Epithelial cell of esophagus (primary cell): ENCODE results near the gene USP3.
"Not testable (repeated sequence)": the region's sequence is repeated elsewhere in the genome, so short reads cannot be mapped to it uniquely, and the experiment has no call there.

Source experiments
- DNase-seq: peaks from one replicate; pipeline ENCODE4 v3.0.0; 2010; ENCODE audit warnings: low read depth
- H3K4me3 ChIP-seq: 2 replicates; pipeline ENCODE4 v1.5.1; 2011; ENCODE audit warnings: mild to moderate bottlenecking, low read length, control low read depth
- TF ChIP-seq, protein P1 (sequence below): IDR thresholded peaks from 2 replicates; pipeline ENCODE4 v1.5.1; 2011; ENCODE audit warnings: low read depth, mild to moderate bottlenecking, low read length, control low read depth, inconsistent platforms; ENCODE audit not compliant: insufficient read depth; ENCODE audit errors: missing control alignments

The USP3 gene

GRCh38 chr15:63484433-63485186 is 19.8 kb upstream of the USP3 start:
- no peak for DNase-seq
- TF ChIP-seq, protein P1, sequence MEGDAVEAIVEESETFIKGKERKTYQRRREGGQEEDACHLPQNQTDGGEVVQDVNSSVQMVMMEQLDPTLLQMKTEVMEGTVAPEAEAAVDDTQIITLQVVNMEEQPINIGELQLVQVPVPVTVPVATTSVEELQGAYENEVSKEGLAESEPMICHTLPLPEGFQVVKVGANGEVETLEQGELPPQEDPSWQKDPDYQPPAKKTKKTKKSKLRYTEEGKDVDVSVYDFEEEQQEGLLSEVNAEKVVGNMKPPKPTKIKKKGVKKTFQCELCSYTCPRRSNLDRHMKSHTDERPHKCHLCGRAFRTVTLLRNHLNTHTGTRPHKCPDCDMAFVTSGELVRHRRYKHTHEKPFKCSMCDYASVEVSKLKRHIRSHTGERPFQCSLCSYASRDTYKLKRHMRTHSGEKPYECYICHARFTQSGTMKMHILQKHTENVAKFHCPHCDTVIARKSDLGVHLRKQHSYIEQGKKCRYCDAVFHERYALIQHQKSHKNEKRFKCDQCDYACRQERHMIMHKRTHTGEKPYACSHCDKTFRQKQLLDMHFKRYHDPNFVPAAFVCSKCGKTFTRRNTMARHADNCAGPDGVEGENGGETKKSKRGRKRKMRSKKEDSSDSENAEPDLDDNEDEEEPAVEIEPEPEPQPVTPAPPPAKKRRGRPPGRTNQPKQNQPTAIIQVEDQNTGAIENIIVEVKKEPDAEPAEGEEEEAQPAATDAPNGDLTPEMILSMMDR = no peak
- H3K4me3 ChIP-seq = no peak overlapping the region

DNA sequence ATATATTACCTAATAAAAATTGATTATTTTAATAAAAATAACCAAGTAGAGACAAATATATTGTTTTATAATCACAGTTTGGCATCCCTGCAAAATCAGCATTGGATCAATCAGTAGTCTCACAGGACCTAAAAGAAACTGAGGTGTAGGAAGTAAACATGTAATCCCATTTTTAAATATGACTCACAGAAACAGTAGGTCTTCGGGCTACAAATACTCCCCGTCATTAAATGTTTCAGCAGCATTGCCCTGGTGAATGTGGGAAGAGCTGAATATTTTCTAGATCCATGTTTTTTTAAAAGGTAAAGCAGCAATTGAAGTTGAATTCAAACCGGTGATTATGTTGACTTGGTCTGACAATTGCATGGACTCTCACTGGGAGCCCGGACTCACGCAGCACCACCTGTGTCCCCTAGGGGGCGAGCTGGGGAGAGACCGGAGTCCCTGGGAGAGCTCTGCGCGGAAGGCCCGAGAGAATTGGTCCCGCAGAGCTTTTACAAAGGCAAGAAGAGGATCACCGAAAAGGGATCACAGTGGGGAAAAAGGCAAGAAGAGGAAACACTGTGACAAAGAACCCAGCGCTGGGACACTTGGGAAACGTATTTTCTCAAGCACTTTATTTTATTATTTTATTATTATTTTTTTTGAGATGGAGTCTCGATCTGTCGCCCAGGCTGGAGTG is 17.2 kb upstream of the USP3 start:
- TF ChIP-seq, protein P1 = peak; percentile 98
- H3K4me3 ChIP-seq = no peak overlapping the region
- peak; percentile 78 for DNase-seq

- H3K4me3 ChIP-seq, DNase-seq: not testable (repeated sequence)
Measured at GRCh38 chr15:63487758-63488397, 16.5 kb upstream of the USP3 start.

DNA sequence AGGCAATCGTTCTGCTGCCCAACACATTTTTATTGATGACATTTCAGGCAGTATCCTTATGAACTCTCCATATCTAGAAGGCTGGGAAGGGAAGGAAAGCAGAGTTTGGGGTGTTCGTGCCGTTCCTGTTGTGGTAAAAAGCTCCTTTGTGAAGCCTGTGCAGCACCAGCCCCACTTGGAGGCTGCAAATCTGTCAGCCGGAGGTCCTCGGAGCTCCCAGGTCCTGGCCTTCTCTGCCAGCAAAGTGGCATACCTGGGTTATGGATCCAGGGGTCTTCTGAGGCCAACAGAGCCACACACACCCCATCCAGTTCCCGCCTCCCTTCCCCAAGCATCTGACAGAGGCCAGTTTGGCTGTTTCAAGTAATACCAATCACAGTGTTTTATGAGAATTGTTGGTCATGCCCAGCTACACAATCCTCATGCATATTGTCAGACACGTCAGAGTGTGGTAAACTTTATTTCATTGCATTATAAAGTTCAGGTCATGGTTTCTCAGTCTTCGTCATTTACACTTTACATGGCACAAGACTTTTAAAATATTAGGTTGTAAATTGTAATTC is 15.9 kb upstream of the USP3 start:
- TF ChIP-seq, protein P1 = no peak
- no peak for DNase-seq
- no peak overlapping the region for H3K4me3 ChIP-seq

- no peak for DNase-seq
- TF ChIP-seq, protein P1 = no peak
- H3K4me3 ChIP-seq = no peak overlapping the region
Measured at GRCh38 chr15:63489352-63489751, 15.0 kb upstream of the USP3 start.

DNA sequence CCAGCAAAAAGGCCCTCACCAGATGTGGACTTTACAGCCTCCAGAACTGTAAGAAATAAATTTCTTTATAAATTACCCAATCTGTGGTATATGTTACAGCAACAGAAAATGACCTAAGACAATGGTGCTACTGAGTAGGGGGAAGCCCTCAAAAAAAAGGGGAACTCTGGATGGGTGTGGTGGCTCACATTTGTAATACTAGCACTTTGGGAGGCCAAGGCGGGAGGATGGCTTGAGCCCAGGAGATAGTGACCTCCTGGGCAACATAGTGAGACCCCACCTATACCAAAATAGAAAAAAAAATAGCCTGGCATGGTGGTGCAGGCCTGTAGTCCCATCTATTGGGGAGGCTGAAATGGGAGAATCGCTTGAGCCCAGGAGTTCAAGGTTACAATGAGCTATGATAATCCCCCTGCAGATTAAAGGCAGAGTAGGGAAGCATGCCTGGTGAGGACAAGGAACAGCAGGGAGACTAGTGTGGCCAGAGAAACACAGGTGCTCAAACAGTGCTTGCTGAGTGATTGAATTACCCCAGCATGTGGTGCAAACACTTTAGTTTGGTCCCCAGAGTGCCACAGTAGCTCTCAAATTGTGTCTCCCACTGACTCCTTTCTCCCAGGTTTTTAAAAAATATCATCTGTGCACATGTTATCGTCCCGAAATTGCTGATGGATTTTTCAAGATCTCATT is 13.9 kb upstream of the USP3 start:
- H3K4me3 ChIP-seq = no peak overlapping the region
- no peak for DNase-seq
- TF ChIP-seq, protein P1 = no peak
